SK-N-SH (cell line): ENCODE data around the gene LHFPL6. TPM values are rescaled to one million over a fixed set of nuclear protein-coding genes. Genes with fewer than 3 reads are reported as not detected.

Source experiments
- CTCF ChIA-PET: fragments of 300-600, 350-600 bp; formaldehyde crosslinking; extraction: SDS; loops from one replicate; lab custom pipeline; 2021; lab: Yijun Ruan, JAX
- POLR2A ChIA-PET: fragments of 350-600 bp; sonication (Branson Sonifier 250); formaldehyde crosslinking; extraction: SDS; loops from one replicate; lab custom pipeline; 2020; ENCODE audit warnings: antibody characterized with exemption, inconsistent platforms; lab: Yijun Ruan, JAX
- DNase-seq: peaks from one replicate; pipeline ENCODE4 v3.0.0; 2012
- H2AFZ ChIP-seq: fragments of 200-600 bp; sonication (generic); 2 replicates; pipeline ENCODE4 v1.8.1; 2016; ENCODE audit warnings: antibody characterized with exemption, mild to moderate bottlenecking, low read depth
- H3F3A ChIP-seq: fragments of 200-600 bp; sonication (generic); replicated peaks from 2 replicates; pipeline ENCODE3; 2016; ENCODE audit warnings: antibody characterized with exemption, mild to moderate bottlenecking; ENCODE audit not compliant: insufficient read depth
- H3K27ac ChIP-seq, 2 experiments: fragments of 200-500 bp in 1 of 2; fragments of 200-600 bp in 1 of 2; sonication (Bioruptor generic) in 1 of 2; sonication (generic), shearing (Covaris generic) in 1 of 2; 2 replicates each; pipeline versions ENCODE4 v1.5.1 to v1.6.1; 2014 to 2016; ENCODE audit warnings: low read depth in 2 of 2, inconsistent platforms in 1 of 2, low read length in 1 of 2, mild to moderate bottlenecking in 1 of 2, mixed read lengths in 1 of 2
- H3K27me3 ChIP-seq: fragments of 200-600 bp; sonication (generic), shearing (Covaris generic); 2 replicates; pipeline ENCODE4 v1.6.1; 2016; ENCODE audit warnings: mixed run types; ENCODE audit not compliant: insufficient read depth
- H3K36me3 ChIP-seq, 2 experiments: fragments of 200-500 bp in 1 of 2; fragments of 200-600 bp in 1 of 2; sonication (Bioruptor generic) in 1 of 2; sonication (generic) in 1 of 2; replicated peaks in 1 of 2; 2 replicates each; pipeline versions ENCODE3 to v1.5.1; 2014 to 2016; ENCODE audit warnings: low read length in 1 of 2, mild to moderate bottlenecking in 1 of 2; ENCODE audit not compliant: insufficient read depth in 2 of 2, control insufficient read depth in 1 of 2
- H3K4me1 ChIP-seq, 2 experiments: fragments of 200-500 bp in 1 of 2; fragments of 200-600 bp in 1 of 2; sonication (Bioruptor generic) in 1 of 2; sonication (generic), shearing (Covaris generic) in 1 of 2; 2 replicates each; pipeline versions ENCODE4 v1.5.1 to v1.6.1; 2014 to 2016; ENCODE audit warnings: low read depth in 1 of 2, low read length in 1 of 2, mixed run types in 1 of 2; ENCODE audit not compliant: insufficient read depth in 2 of 2, control insufficient read depth in 1 of 2
- H3K4me2 ChIP-seq: fragments of 200-600 bp; sonication (generic), shearing (Covaris generic); 2 replicates; pipeline ENCODE4 v1.6.1; 2017; ENCODE audit warnings: mixed run types
- H3K4me3 ChIP-seq, 2 experiments: fragments of 200-500 bp in 1 of 2; fragments of 200-600 bp in 1 of 2; sonication (Bioruptor generic) in 1 of 2; sonication (generic), shearing (Covaris generic) in 1 of 2; 2 replicates each; pipeline versions ENCODE4 v1.5.1 to v1.8.1; 2014 to 2016; ENCODE audit warnings: low read depth in 2 of 2, inconsistent platforms in 1 of 2, low read length in 1 of 2, mild to moderate bottlenecking in 1 of 2, mixed read lengths in 1 of 2, moderate library complexity in 1 of 2
- H3K79me2 ChIP-seq: fragments of 200-600 bp; sonication (generic); 2 replicates; pipeline ENCODE4 v1.8.1; 2017; ENCODE audit warnings: mild to moderate bottlenecking; ENCODE audit not compliant: insufficient read depth
- H3K9ac ChIP-seq: fragments of 200-600 bp; sonication (generic); 2 replicates; pipeline ENCODE4 v1.6.1; 2017; ENCODE audit warnings: mixed run types
- H3K9me2 ChIP-seq: fragments of 200-600 bp; sonication (generic); 2 replicates; pipeline ENCODE4 v1.6.1; 2017; ENCODE audit warnings: mixed run types
- H3K9me3 ChIP-seq: fragments of 200-600 bp; sonication (generic); 2 replicates; pipeline ENCODE4 v1.6.1; 2017; ENCODE audit warnings: mixed run types, mild to moderate bottlenecking, moderate library complexity
- H4K20me1 ChIP-seq: fragments of 200-600 bp; sonication (generic); 2 replicates; pipeline ENCODE4 v1.6.1; 2017; ENCODE audit warnings: mild to moderate bottlenecking, mixed run types; ENCODE audit not compliant: insufficient read depth
- ELF1 ChIP-seq: IDR thresholded peaks from 2 replicates; pipeline ENCODE4 v1.4.0; 2012
- FOXJ3 ChIP-seq: sonication (generic); formaldehyde crosslinking; IDR thresholded peaks from 2 replicates; pipeline ENCODE4 v1.5.1; 2020; ENCODE audit warnings: mild to moderate bottlenecking, missing genetic modification reagents
- FOXM1 ChIP-seq: IDR thresholded peaks from 2 replicates; pipeline ENCODE4 v1.4.0; 2012; ENCODE audit warnings: low read depth, mild to moderate bottlenecking
- JUND ChIP-seq: IDR thresholded peaks from 2 replicates; pipeline ENCODE4 v1.4.0; 2012
- NRF1 ChIP-seq: IDR thresholded peaks from 2 replicates; pipeline ENCODE4 v1.6.1; 2012; ENCODE audit warnings: low read depth, mild to moderate bottlenecking, low read length
- RFX5 ChIP-seq: IDR thresholded peaks from 2 replicates; pipeline ENCODE4 v1.6.1; 2012; ENCODE audit warnings: mild to moderate bottlenecking, improper control_type of control experiment, low read length
- RXRA ChIP-seq: IDR thresholded peaks from 2 replicates; pipeline ENCODE4 v1.4.0; 2012; ENCODE audit warnings: low read depth, mild to moderate bottlenecking, borderline replicate concordance
- SMC3 ChIP-seq: IDR thresholded peaks from 2 replicates; pipeline ENCODE4 v1.6.1; 2012; ENCODE audit warnings: low read depth, low read length, improper control_type of control experiment
- TEAD4 ChIP-seq: IDR thresholded peaks from 2 replicates; pipeline ENCODE4 v1.4.0; 2012; ENCODE audit warnings: mild to moderate bottlenecking, borderline replicate concordance; ENCODE audit not compliant: insufficient read depth
- WGBS: methylation state at CpG from one replicate; pipeline ENCODE4 v1.1.6; 2017; ENCODE audit warnings: low lambda C conversion rate; 5-methylcytosine and 5-hydroxymethylcytosine counted together
- polyA plus RNA-seq, 3 experiments: library from polyadenylated mRNA; depleted of rRNA; stranded (reverse); fragments of >200 nt; gene quantifications; 2 replicates each; pipeline ENCODE4 v1.2.3, GENCODE V29; 2012
- TF ChIP-seq, protein P1 (sequence below): IDR thresholded peaks from 2 replicates; pipeline ENCODE4 v1.4.0; 2012; ENCODE audit warnings: low read depth
- TF ChIP-seq, protein P2 (sequence below): fragments of 150-350 bp; IDR thresholded peaks from 2 replicates; pipeline ENCODE4 v1.6.1; 2017; ENCODE audit warnings: antibody characterized with exemption, low read length, low read depth, borderline replicate concordance
- TF ChIP-seq, protein P3 (sequence below): IDR thresholded peaks from 2 replicates; pipeline ENCODE4 v1.4.0; 2012; ENCODE audit warnings: low read depth, borderline replicate concordance
- TF ChIP-seq, protein P4 (sequence below): fragments of 150-350 bp; IDR thresholded peaks from 2 replicates; pipeline ENCODE4 v1.6.1; 2016; ENCODE audit warnings: mild to moderate bottlenecking, low read depth, low read length

The LHFPL6 gene
- polyA plus RNA-seq, 1 of the 3 experiments (the other 2 are of a cell fraction) = 22.2 TPM

DNA sequence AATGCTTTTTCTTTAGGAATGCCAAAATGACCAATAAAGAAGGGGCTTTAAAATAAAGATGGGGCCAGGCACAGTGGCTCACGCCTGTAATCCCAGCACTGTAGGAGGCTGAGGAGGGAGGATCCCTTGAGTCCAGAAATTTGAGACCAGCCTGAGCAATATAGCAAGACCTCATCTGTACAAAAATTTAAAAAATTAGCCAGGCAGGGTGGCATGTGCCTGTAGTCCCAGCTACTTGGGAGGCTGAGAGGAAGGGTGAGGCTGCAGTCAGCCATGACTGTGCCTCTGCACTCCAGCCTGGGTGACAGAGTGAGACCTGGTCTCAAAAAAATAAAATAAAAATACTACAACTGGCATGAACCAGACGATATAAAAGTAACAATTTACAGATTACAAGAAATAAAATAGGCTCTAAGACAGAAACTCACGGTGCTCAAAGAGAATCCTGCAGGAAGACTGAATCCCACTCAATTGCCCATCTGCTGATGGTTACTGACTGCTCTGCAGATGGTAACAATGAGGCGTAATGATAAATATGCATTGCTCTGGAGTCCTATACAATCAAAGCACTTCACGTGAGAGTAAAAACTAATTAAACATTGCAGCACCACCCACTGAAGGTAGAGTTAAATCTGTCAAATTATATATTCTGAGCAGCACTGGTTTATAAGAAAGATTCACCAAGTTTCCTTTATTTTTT, 93.2 kb downstream of the LHFPL6 start:
- CTCF ChIA-PET = interaction anchor here (0.7 kb wide), 1 partner anchor 44 kb away, joined by 3 read pairs; no protein-coding TSS in a partner anchor

DNA sequence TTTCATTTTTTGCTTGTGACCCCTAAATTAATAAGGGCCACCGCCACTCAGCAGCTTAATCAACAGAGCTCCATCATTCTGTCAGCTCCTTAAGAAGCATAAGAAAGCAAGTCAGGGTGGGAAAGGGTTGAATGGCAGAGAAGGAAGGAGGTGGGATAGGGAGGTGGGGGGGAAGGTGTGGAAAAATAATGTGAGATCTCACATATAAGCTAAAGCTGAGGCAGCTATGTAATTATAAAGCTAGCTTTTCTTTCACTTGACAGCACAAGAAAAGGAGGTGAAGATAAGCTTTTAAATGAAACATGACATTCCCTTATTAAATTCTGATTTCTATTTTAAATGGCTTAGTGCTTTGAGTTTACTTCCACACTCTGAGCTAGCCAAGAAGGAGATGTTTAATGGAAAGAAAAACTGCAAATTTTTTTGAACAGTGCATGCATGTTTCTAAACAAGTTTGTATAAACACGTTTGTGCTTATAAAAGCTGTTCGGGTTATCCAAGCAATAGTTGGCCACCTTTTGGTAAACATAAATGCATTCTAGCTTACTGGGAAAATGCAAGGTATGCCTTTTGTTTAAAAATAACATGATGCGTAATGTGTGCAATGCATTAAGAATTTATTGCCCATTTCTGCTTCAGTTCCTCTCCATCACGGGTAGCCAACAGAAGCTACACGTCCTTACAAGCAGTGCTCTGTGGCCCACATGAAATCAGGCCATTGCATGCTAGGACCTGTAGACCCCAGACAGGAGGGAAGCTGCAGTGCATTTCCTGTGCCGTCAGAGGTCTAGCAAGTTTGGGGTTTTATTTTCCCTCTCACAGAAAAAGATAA, 96.2 kb downstream of the LHFPL6 start:
- WGBS = 87% methylated on average over 7 of the region's 7 CpGs
- H3F3A ChIP-seq = no peaks in the 10 kb centered on the region
- POLR2A ChIA-PET = no interaction called here

More for the DNA sequence above, 93.2 kb downstream of the LHFPL6 start:
- Histone ChIP-seq H3K9me3 (no peaks in the 10 kb centered on the region), H3K4me3 (no peak overlapping the region), H3K36me3 (no peaks in the 10 kb centered on the region), H3F3A (no peaks in the 10 kb centered on the region), H2AFZ (no peak overlapping the region), H3K9ac (no peak overlapping the region), H3K27ac (no peak overlapping the region), H4K20me1 (no peaks in the 10 kb centered on the region), H3K79me2 (0 out of 2 replicates have a peak, but pooled peaks cover 3% of the 10 kb centered on the region), H3K27me3 (no peaks in the 10 kb centered on the region), H3K9me2 (no peaks in the 10 kb centered on the region), H3K4me1 (peaks cover 2 to 13% of the 10 kb centered on the region in 2 experiments; a peak in 2 of 4 replicates), H3K4me2 (no peak overlapping the region)
- POLR2A ChIA-PET = no interaction called here
- TF ChIP-seq, protein P1, sequence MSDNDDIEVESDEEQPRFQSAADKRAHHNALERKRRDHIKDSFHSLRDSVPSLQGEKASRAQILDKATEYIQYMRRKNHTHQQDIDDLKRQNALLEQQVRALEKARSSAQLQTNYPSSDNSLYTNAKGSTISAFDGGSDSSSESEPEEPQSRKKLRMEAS = no peak
- TF ChIP-seq NRF1 (no peak), SMC3 (no peak), RXRA (no peak), FOXM1 (no peak), RFX5 (no peak)
- TF ChIP-seq, protein P2, sequence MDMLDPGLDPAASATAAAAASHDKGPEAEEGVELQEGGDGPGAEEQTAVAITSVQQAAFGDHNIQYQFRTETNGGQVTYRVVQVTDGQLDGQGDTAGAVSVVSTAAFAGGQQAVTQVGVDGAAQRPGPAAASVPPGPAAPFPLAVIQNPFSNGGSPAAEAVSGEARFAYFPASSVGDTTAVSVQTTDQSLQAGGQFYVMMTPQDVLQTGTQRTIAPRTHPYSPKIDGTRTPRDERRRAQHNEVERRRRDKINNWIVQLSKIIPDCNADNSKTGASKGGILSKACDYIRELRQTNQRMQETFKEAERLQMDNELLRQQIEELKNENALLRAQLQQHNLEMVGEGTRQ = no peak
- TF ChIP-seq, protein P3, sequence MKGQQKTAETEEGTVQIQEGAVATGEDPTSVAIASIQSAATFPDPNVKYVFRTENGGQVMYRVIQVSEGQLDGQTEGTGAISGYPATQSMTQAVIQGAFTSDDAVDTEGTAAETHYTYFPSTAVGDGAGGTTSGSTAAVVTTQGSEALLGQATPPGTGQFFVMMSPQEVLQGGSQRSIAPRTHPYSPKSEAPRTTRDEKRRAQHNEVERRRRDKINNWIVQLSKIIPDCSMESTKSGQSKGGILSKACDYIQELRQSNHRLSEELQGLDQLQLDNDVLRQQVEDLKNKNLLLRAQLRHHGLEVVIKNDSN = no peak
- 51% methylated on average over 5 of the region's 5 CpGs for WGBS
- DNase-seq = no peak

More for the DNA sequence above, 96.2 kb downstream of the LHFPL6 start:
- CTCF ChIA-PET = interaction anchor here (1.0 to 1.2 kb wide), 3 partner anchors 10 to 105 kb away, joined by 3 to 4 read pairs (median 3); no protein-coding TSS in a partner anchor
- Histone ChIP-seq H3K27ac (no peak overlapping the region), H3K4me2 (no peak overlapping the region), H3K36me3 (no peaks in the 10 kb centered on the region), H2AFZ (no peak overlapping the region), H3K4me3 (no peak overlapping the region), H3K4me1 (peaks cover 3 to 13% of the 10 kb centered on the region in 2 experiments; a peak in 2 of 4 replicates), H3K9me2 (no peaks in the 10 kb centered on the region), H3K9ac (no peak overlapping the region), H3K79me2 (0 out of 2 replicates have a peak, but pooled peaks cover 3% of the 10 kb centered on the region), H4K20me1 (no peaks in the 10 kb centered on the region), H3K27me3 (no peaks in the 10 kb centered on the region), H3K9me3 (no peaks in the 10 kb centered on the region)
- DNase-seq = no peak
- TF ChIP-seq, protein P4, sequence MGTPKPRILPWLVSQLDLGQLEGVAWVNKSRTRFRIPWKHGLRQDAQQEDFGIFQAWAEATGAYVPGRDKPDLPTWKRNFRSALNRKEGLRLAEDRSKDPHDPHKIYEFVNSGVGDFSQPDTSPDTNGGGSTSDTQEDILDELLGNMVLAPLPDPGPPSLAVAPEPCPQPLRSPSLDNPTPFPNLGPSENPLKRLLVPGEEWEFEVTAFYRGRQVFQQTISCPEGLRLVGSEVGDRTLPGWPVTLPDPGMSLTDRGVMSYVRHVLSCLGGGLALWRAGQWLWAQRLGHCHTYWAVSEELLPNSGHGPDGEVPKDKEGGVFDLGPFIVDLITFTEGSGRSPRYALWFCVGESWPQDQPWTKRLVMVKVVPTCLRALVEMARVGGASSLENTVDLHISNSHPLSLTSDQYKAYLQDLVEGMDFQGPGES = no peak
- no peak for TF ChIP-seq RXRA
- no peak for TF ChIP-seq ELF1
- TF ChIP-seq, protein P2 = no peak
- no peak for TF ChIP-seq JUND
- TF ChIP-seq, protein P1 = no peak
- no peak for TF ChIP-seq TEAD4
- no peak for TF ChIP-seq FOXJ3 (CRISPR knock-in tag)
- TF ChIP-seq, all 33 proteins: peak for 0
